Body of pancreas (tissue), 4 donors: ENCODE measurements around the gene CACNG1.

Source experiments
- POLR2A ChIP-seq, 3 donors: fragments of 450-650 bp; IDR thresholded peaks; one replicate each; pipeline ENCODE4 v1.6.1; 2016; ENCODE audit warnings: antibody characterized with exemption in 3 of 3, mild to moderate bottlenecking in 2 of 3
- TF ChIP-seq, protein P1 (sequence below), 7 experiments: fragments of 450-650 bp in 4 of 7; fragments of 200-600 bp in 3 of 7; sonication (generic) in 3 of 7; IDR thresholded peaks; one replicate each; pipeline ENCODE4 v1.5.1; 2016 to 2019; ENCODE audit warnings: antibody characterized with exemption in 7 of 7

DNA sequence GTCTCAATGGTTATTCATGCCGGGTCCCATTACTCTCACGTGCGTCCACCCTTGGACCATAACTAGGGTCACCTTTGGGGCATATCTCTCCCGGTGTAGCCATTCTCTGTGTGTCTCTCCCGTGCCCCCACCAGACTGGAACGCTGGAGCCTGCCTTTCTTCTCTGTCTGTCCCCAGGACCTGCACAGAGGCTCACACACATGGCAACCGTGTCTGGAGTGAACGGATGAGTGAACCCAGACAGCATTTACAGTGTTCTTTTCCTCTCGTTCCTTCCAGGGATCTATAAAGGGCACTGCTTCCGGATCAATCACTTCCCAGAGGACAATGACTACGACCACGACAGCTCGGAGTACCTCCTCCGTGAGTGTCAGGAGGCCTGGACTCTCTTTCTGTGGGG lies 26.4 kb upstream of the CACNG1 start:
- TF ChIP-seq POLR2A (IDR thresholded peaks at IDR 0.05), result no peak
- TF ChIP-seq, protein P1, sequence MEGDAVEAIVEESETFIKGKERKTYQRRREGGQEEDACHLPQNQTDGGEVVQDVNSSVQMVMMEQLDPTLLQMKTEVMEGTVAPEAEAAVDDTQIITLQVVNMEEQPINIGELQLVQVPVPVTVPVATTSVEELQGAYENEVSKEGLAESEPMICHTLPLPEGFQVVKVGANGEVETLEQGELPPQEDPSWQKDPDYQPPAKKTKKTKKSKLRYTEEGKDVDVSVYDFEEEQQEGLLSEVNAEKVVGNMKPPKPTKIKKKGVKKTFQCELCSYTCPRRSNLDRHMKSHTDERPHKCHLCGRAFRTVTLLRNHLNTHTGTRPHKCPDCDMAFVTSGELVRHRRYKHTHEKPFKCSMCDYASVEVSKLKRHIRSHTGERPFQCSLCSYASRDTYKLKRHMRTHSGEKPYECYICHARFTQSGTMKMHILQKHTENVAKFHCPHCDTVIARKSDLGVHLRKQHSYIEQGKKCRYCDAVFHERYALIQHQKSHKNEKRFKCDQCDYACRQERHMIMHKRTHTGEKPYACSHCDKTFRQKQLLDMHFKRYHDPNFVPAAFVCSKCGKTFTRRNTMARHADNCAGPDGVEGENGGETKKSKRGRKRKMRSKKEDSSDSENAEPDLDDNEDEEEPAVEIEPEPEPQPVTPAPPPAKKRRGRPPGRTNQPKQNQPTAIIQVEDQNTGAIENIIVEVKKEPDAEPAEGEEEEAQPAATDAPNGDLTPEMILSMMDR (IDR thresholded peaks at IDR 0.05), result no peak
